ENCODE results near the gene REN. TPM values are rescaled to one million over a fixed set of nuclear protein-coding genes. Genes with fewer than 3 reads are reported as not detected.

REN gene
- total RNA-seq, 1 donor from 2014 or later, result not detected

GRCh38 chr1:204206121-204206520, 40.0 kb upstream of the REN start:
- Histone ChIP-seq H3K27me3 (ENCODE audit: low read depth) (peaks cover 52% of the 10 kb centered on the region), H3K4me1 (peaks cover 4% of the 10 kb centered on the region), H3K9me3 (replicated peaks) (no peaks in the 10 kb centered on the region), H3K4me3 (no peak overlapping the region), H3K27ac (replicated peaks) (no peak overlapping the region), H3K36me3 (no peaks in the 10 kb centered on the region)
- DNase-seq, result no peak
- intact Hi-C loops (cut with micrococcal nuclease), result loop anchor here (2.0 to 5.0 kb wide), 2 partner anchors 43 to 156 kb away; no protein-coding TSS in a partner anchor
- TF ChIP-seq, protein P1, sequence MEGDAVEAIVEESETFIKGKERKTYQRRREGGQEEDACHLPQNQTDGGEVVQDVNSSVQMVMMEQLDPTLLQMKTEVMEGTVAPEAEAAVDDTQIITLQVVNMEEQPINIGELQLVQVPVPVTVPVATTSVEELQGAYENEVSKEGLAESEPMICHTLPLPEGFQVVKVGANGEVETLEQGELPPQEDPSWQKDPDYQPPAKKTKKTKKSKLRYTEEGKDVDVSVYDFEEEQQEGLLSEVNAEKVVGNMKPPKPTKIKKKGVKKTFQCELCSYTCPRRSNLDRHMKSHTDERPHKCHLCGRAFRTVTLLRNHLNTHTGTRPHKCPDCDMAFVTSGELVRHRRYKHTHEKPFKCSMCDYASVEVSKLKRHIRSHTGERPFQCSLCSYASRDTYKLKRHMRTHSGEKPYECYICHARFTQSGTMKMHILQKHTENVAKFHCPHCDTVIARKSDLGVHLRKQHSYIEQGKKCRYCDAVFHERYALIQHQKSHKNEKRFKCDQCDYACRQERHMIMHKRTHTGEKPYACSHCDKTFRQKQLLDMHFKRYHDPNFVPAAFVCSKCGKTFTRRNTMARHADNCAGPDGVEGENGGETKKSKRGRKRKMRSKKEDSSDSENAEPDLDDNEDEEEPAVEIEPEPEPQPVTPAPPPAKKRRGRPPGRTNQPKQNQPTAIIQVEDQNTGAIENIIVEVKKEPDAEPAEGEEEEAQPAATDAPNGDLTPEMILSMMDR (IDR thresholded peaks at IDR 0.05; ENCODE audit: borderline replicate concordance), result no peak

- H3K27me3 ChIP-seq (ENCODE audit: low read depth), result peaks cover 52% of the 10 kb centered on the region
- H3K9me3 ChIP-seq (replicated peaks), result no peaks in the 10 kb centered on the region
- no peak overlapping the region for H3K27ac ChIP-seq (replicated peaks)
- H3K4me3 ChIP-seq, result no peak overlapping the region
- no peaks in the 10 kb centered on the region for H3K36me3 ChIP-seq
- TF ChIP-seq, protein P1 (IDR thresholded peaks at IDR 0.05; ENCODE audit: borderline replicate concordance), result no peak
- intact Hi-C loops (cut with micrococcal nuclease), result loop anchor here (5.0 kb wide), 1 partner anchor 157 kb away; no protein-coding TSS in a partner anchor
- DNase-seq, result no peak
- peaks cover 4% of the 10 kb centered on the region for H3K4me1 ChIP-seq
Measured at GRCh38 chr1:204205486-204205885, 39.3 kb upstream of the REN start.

DNA sequence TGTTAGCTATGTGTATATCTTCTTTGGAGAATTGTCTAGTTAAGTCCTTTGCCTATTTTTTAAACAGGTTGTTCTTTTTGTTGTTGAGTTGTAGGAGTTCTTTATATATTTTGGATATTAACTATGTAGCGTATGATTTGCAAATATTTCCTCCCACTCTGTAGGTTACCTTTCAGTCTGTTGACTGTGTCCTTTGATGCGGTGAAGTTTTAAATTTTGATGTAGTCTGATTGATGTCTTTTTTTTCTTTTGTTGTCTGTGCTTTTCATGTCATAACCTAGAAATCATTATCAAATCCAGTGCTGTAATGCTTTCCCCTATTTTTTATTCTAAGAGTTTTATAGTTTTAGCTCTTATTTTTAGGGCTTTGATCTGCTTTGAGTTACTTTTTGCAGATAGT, 38.8 kb upstream of the REN start:
- H3K4me3 ChIP-seq, result no peak overlapping the region
- intact Hi-C loops (cut with micrococcal nuclease), result loop anchor here (5.0 kb wide), 1 partner anchor 157 kb away; no protein-coding TSS in a partner anchor

GRCh38 chr1:204203206-204203767, 37.1 kb upstream of the REN start:
- Histone ChIP-seq H3K4me3 (no peak overlapping the region), H3K27ac (replicated peaks) (no peak overlapping the region), H3K27me3 (ENCODE audit: low read depth) (peaks cover 52% of the 10 kb centered on the region), H3K36me3 (no peaks in the 10 kb centered on the region), H3K9me3 (replicated peaks) (no peaks in the 10 kb centered on the region), H3K4me1 (peaks cover 21% of the 10 kb centered on the region)
- intact Hi-C loops (cut with micrococcal nuclease), result no loop called here
- TF ChIP-seq, protein P1 (IDR thresholded peaks at IDR 0.05; ENCODE audit: borderline replicate concordance), result no peak
- no peak for DNase-seq

More for the DNA sequence above, 38.8 kb upstream of the REN start:
- Histone ChIP-seq H3K36me3 (no peaks in the 10 kb centered on the region), H3K27ac (replicated peaks) (no peak overlapping the region), H3K4me1 (peaks cover 5% of the 10 kb centered on the region), H3K9me3 (replicated peaks) (no peaks in the 10 kb centered on the region), H3K27me3 (ENCODE audit: low read depth) (peaks cover 52% of the 10 kb centered on the region)
- TF ChIP-seq, protein P1 (IDR thresholded peaks at IDR 0.05; ENCODE audit: borderline replicate concordance), result no peak
- DNase-seq, result no peak

DNA sequence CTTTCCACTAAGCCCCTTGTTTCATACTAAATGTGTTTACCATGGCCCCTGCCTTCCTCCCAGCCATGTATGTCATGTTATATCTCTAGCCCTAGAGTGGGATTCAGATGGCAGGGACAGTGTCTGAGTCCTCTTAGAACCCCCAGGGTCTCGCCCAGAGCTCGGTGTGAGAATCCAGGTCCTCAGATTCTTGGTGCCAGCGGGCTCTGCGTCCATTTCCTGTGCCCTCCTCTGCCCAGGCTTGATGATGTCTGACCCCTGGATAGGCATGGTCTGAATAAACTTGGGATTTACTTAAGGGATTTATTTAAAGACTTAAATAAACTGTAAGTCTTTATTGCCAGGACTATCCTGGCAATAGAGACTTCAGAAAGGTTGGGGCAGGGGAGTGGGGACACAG, 36.3 kb upstream of the REN start:
- Histone ChIP-seq H3K36me3 (no peaks in the 10 kb centered on the region), H3K27ac (replicated peaks) (no peak overlapping the region), H3K4me3 (no peak overlapping the region), H3K9me3 (replicated peaks) (no peaks in the 10 kb centered on the region), H3K4me1 (peaks cover 23% of the 10 kb centered on the region), H3K27me3 (ENCODE audit: low read depth) (peaks cover 47% of the 10 kb centered on the region)
- TF ChIP-seq, protein P1 (IDR thresholded peaks at IDR 0.05; ENCODE audit: borderline replicate concordance), result no peak
- no peak for DNase-seq
- intact Hi-C loops (cut with micrococcal nuclease), result no loop called here
